HG02798 (cell line): ENCODE measurements around the gene BORCS6.
A peak's percentile ranks its signal among the peaks of the same experiment; 100 is the strongest.

Source experiments
- ATAC-seq: cut with Tn5 transposase; IDR thresholded peaks from one replicate; pipeline ENCODE4 v1.9.1; 2021; ENCODE audit warnings: mild to moderate bottlenecking; ENCODE audit not compliant: unreplicated experiment, poor library complexity

Gene BORCS6

GRCh38 chr17:8144401-8145231 is 45.4 kb downstream of the BORCS6 start:
- ATAC-seq, result no peak

GRCh38 chr17:8143581-8144400 is 46.2 kb downstream of the BORCS6 start:
- no peak for ATAC-seq

- ATAC-seq, result no peak
Measured at GRCh38 chr17:8142887-8143580, 46.9 kb downstream of the BORCS6 start.

GRCh38 chr17:8142158-8142886 is 47.7 kb downstream of the BORCS6 start:
- no peak for ATAC-seq

GRCh38 chr17:8141741-8142140 is 48.2 kb downstream of the BORCS6 start:
- ATAC-seq, result no peak

GRCh38 chr17:8141045-8141444 is 48.9 kb downstream of the BORCS6 start:
- no peak for ATAC-seq

- no peak for ATAC-seq
Measured at GRCh38 chr17:8140065-8141029, 49.6 kb downstream of the BORCS6 start.

GRCh38 chr17:8138672-8139371 is 51.2 kb downstream of the BORCS6 start:
- peak; percentile 89 for ATAC-seq

GRCh38 chr17:8138374-8138671 is 51.7 kb downstream of the BORCS6 start:
- ATAC-seq, result no peak
